ENCODE results near the gene TSC2. TPM values are rescaled to one million over a fixed set of nuclear protein-coding genes. Genes with fewer than 3 reads are reported as not detected.

Gene TSC2
- total RNA-seq, 1 experiment from 2014 or later: 109 TPM

DNA sequence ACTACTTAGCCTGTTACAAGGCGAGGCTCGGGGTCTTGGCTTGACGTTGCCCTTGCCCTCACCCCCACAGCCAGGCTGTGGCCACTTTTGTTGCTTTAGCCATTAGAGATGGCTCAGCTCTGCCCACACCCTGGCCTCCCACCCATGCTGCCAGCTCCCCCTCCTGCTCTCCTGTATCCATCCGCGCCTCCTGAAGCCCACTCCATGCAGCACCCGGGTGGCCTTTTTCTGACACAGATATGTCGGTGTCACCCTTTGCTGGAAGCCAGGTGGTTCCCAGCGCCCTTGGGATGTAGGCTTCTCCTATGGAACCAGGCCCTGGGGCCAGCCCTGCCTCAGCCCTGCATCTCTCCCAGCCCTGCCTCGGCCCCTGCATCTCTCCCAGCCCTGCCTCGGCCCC is 9.7 kb downstream of the TSC2 start:
- H3K4me3 Mint-ChIP-seq (ENCODE audit: unreplicated experiment): no peak overlapping the region
- H3K4me1 Mint-ChIP-seq (ENCODE audit: low read depth, unreplicated experiment): no peaks in the 10 kb centered on the region
- peaks cover 16% of the 10 kb centered on the region for H3K36me3 Mint-ChIP-seq (ENCODE audit: insufficient read depth, unreplicated experiment)
- H3K27ac Mint-ChIP-seq (ENCODE audit: unreplicated experiment): no peak overlapping the region
- no peak for DNase-seq
- TF ChIP-seq, protein P1, sequence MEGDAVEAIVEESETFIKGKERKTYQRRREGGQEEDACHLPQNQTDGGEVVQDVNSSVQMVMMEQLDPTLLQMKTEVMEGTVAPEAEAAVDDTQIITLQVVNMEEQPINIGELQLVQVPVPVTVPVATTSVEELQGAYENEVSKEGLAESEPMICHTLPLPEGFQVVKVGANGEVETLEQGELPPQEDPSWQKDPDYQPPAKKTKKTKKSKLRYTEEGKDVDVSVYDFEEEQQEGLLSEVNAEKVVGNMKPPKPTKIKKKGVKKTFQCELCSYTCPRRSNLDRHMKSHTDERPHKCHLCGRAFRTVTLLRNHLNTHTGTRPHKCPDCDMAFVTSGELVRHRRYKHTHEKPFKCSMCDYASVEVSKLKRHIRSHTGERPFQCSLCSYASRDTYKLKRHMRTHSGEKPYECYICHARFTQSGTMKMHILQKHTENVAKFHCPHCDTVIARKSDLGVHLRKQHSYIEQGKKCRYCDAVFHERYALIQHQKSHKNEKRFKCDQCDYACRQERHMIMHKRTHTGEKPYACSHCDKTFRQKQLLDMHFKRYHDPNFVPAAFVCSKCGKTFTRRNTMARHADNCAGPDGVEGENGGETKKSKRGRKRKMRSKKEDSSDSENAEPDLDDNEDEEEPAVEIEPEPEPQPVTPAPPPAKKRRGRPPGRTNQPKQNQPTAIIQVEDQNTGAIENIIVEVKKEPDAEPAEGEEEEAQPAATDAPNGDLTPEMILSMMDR (IDR thresholded peaks at IDR 0.05; ENCODE audit: insufficient read depth in 1 of 2, low read depth in 1 of 2, low read length in 1 of 2, severe bottlenecking in 1 of 2, unreplicated experiment in 1 of 2): no peak
- no peaks in the 10 kb centered on the region for H3K27me3 Mint-ChIP-seq (ENCODE audit: insufficient read depth, unreplicated experiment)
- H3K9me3 Mint-ChIP-seq (ENCODE audit: unreplicated experiment): no peaks in the 10 kb centered on the region
- Histone ChIP-seq H3K4me1 (no peaks in the 10 kb centered on the region), H3K36me3 (ENCODE audit: control insufficient read depth, insufficient read depth, low read length) (no peaks in the 10 kb centered on the region), H3K9me3 (no peaks in the 10 kb centered on the region), H3K4me3 (ENCODE audit: low read depth, low read length) (no peak overlapping the region), H3K27me3 (replicated peaks; ENCODE audit: control insufficient read depth, insufficient read depth, low read length) (no peaks in the 10 kb centered on the region)
- POLR2A ChIA-PET: no interaction called here
- intact Hi-C loops (cut with micrococcal nuclease; ENCODE audit: unreplicated experiment): loop anchor here (2.0 kb wide), 1 partner anchor 33 kb away; no protein-coding TSS in a partner anchor
- CTCF ChIA-PET: interaction anchor here (1.0 to 2.4 kb wide), 2 partner anchors 33 to 34 kb away, joined by 5 to 13 read pairs; no protein-coding TSS in a partner anchor
- BruUV-seq (replicated peaks): no TSS peak

GRCh38 chr16:2058420-2058819 is 10.6 kb downstream of the TSC2 start:
- POLR2A ChIA-PET: no interaction called here
- no peaks in the 10 kb centered on the region for H3K36me3 ChIP-seq (ENCODE audit: control insufficient read depth, insufficient read depth, low read length)
- BruUV-seq (replicated peaks): no TSS peak
- H3K4me1 ChIP-seq: no peaks in the 10 kb centered on the region
- no peak overlapping the region for H3K27ac Mint-ChIP-seq (ENCODE audit: unreplicated experiment)
- H3K4me3 ChIP-seq (ENCODE audit: low read depth, low read length): no peak overlapping the region
- H3K27me3 Mint-ChIP-seq (ENCODE audit: insufficient read depth, unreplicated experiment): no peaks in the 10 kb centered on the region
- CTCF ChIA-PET: interaction anchor here (0.7 kb wide), 1 partner anchor 23 kb away, joined by 3 read pairs; no protein-coding TSS in a partner anchor
- no peak for DNase-seq
- no peaks in the 10 kb centered on the region for H3K9me3 Mint-ChIP-seq (ENCODE audit: unreplicated experiment)
- TF ChIP-seq, protein P1 (IDR thresholded peaks at IDR 0.05; ENCODE audit: insufficient read depth in 1 of 2, low read depth in 1 of 2, low read length in 1 of 2, severe bottlenecking in 1 of 2, unreplicated experiment in 1 of 2): no peak
- peaks cover 16% of the 10 kb centered on the region for H3K36me3 Mint-ChIP-seq (ENCODE audit: insufficient read depth, unreplicated experiment)
- no peak overlapping the region for H3K4me3 Mint-ChIP-seq (ENCODE audit: unreplicated experiment)
- no peaks in the 10 kb centered on the region for H3K9me3 ChIP-seq
- H3K27me3 ChIP-seq (replicated peaks; ENCODE audit: control insufficient read depth, insufficient read depth, low read length): no peaks in the 10 kb centered on the region
- intact Hi-C loops (cut with micrococcal nuclease; ENCODE audit: unreplicated experiment): no loop called here
- no peaks in the 10 kb centered on the region for H3K4me1 Mint-ChIP-seq (ENCODE audit: low read depth, unreplicated experiment)

GRCh38 chr16:2058872-2059271 is 11.1 kb downstream of the TSC2 start:
- no peaks in the 10 kb centered on the region for H3K4me1 ChIP-seq
- ChIA-PET CTCF (interaction anchor here (0.7 kb wide), 1 partner anchor 24 kb away, joined by 3 read pairs; no protein-coding TSS in a partner anchor), POLR2A (no interaction called here)
- no TSS peak for BruUV-seq (replicated peaks)
- intact Hi-C loops (cut with micrococcal nuclease; ENCODE audit: unreplicated experiment): no loop called here
- H3K27ac Mint-ChIP-seq (ENCODE audit: unreplicated experiment): no peak overlapping the region
- no peaks in the 10 kb centered on the region for H3K36me3 ChIP-seq (ENCODE audit: control insufficient read depth, insufficient read depth, low read length)
- H3K4me3 ChIP-seq (ENCODE audit: low read depth, low read length): no peak overlapping the region
- peaks cover 16% of the 10 kb centered on the region for H3K36me3 Mint-ChIP-seq (ENCODE audit: insufficient read depth, unreplicated experiment)
- no peaks in the 10 kb centered on the region for H3K9me3 Mint-ChIP-seq (ENCODE audit: unreplicated experiment)
- TF ChIP-seq, protein P1 (IDR thresholded peaks at IDR 0.05; ENCODE audit: insufficient read depth in 1 of 2, low read depth in 1 of 2, low read length in 1 of 2, severe bottlenecking in 1 of 2, unreplicated experiment in 1 of 2): no peak
- no peaks in the 10 kb centered on the region for H3K27me3 Mint-ChIP-seq (ENCODE audit: insufficient read depth, unreplicated experiment)
- no peaks in the 10 kb centered on the region for H3K4me1 Mint-ChIP-seq (ENCODE audit: low read depth, unreplicated experiment)
- H3K27me3 ChIP-seq (replicated peaks; ENCODE audit: control insufficient read depth, insufficient read depth, low read length): no peaks in the 10 kb centered on the region
- H3K4me3 Mint-ChIP-seq (ENCODE audit: unreplicated experiment): no peak overlapping the region
- DNase-seq: no peak
- H3K9me3 ChIP-seq: no peaks in the 10 kb centered on the region
